HepG2 (cell line): ENCODE results near the gene EFNA3. TPM values are rescaled to one million over a fixed set of nuclear protein-coding genes. Genes with fewer than 3 reads are reported as not detected.
A peak's percentile ranks its signal among the peaks of the same experiment; 100 is the strongest.

Experiments used
- ELF3 ChIP-seq: IDR thresholded peaks from 2 replicates; pipeline ENCODE4 v1.6.1; 2016; ENCODE audit warnings: missing genetic modification reagents, missing compliant biosample characterization
- GATAD2A ChIP-seq: IDR thresholded peaks from 2 replicates; pipeline ENCODE4 v1.6.1; 2016
- HNRNPUL1 ChIP-seq: fragments of 200-400 bp; formaldehyde crosslinking; IDR thresholded peaks from 2 replicates; pipeline ENCODE4 v1.6.1; 2017; ENCODE audit warnings: low read depth, mild to moderate bottlenecking, low read length, moderate library complexity
- IKZF1 ChIP-seq: fragments of 450-650 bp; IDR thresholded peaks from 2 replicates; pipeline ENCODE4 v1.7.1; 2016
- NCOA1 ChIP-seq: sonication (generic); formaldehyde crosslinking; IDR thresholded peaks from 2 replicates; pipeline ENCODE4 v1.9.0; 2021; ENCODE audit warnings: missing genetic modification reagents
- NFKB2 ChIP-seq: sonication (generic); formaldehyde crosslinking; IDR thresholded peaks from 2 replicates; pipeline ENCODE4 v1.4.0; 2020; ENCODE audit warnings: missing genetic modification reagents, borderline replicate concordance
- RAD21 ChIP-seq: fragments of 450-650 bp; formaldehyde crosslinking; IDR thresholded peaks from 2 replicates; pipeline ENCODE4 v1.5.0; 2020; ENCODE audit warnings: mild to moderate bottlenecking
- RAD51 ChIP-seq: fragments of 450-650 bp; IDR thresholded peaks from 2 replicates; pipeline ENCODE4 v1.6.1; 2016; ENCODE audit warnings: borderline replicate concordance
- TARDBP ChIP-seq: sonication (generic); formaldehyde crosslinking; IDR thresholded peaks from 2 replicates; pipeline ENCODE4 v1.8.0; 2022; ENCODE audit warnings: mild to moderate bottlenecking, missing genetic modification reagents
- ZFP37 ChIP-seq: sonication (generic); formaldehyde crosslinking; IDR thresholded peaks from 2 replicates; pipeline ENCODE4 v1.4.0; 2020; ENCODE audit warnings: missing genetic modification reagents, borderline replicate concordance
- ZNF329 ChIP-seq: sonication (generic); formaldehyde crosslinking; IDR thresholded peaks from 2 replicates; pipeline ENCODE4 v1.9.0; 2021; ENCODE audit warnings: low read depth, mild to moderate bottlenecking, missing genetic modification reagents
- ZNF484 ChIP-seq: sonication (generic); formaldehyde crosslinking; IDR thresholded peaks from 2 replicates; pipeline ENCODE4 v1.5.1; 2020; ENCODE audit warnings: mild to moderate bottlenecking, low read depth, missing genetic modification reagents, borderline replicate concordance
- polyA plus RNA-seq, 8 experiments: library from polyadenylated mRNA; depleted of rRNA in 3 of 8; stranded (reverse) in 7 of 8; unstranded in 1 of 8; fragments of >200 nt; fragmentation: Illumina TruSeq in 4 of 8; extraction: Trizol in 4 of 8; gene quantifications; 2 replicates each; pipeline versions ENCODE4 v1.2.1 to v1.2.3, GENCODE V29; 2011 to 2016; ENCODE audit warnings: low read depth in 4 of 8, missing spikeins in 1 of 8, mixed read lengths in 1 of 8; ENCODE audit not compliant: insufficient read depth in 1 of 8
- total RNA-seq, 5 experiments: library from RNA; depleted of rRNA; stranded (reverse); fragments of >200 nt; fragmentation: Illumina TruSeq; extraction: Trizol; gene quantifications; 2 replicates each; pipeline ENCODE4 v1.2.3, GENCODE V29; 2016; ENCODE audit warnings: low read depth in 1 of 5
- TF ChIP-seq, protein P1 (sequence below): sonication (generic); formaldehyde crosslinking; IDR thresholded peaks from 2 replicates; pipeline ENCODE4 v1.5.0; 2020; ENCODE audit warnings: missing genetic modification reagents
- TF ChIP-seq, protein P2 (sequence below), 2 experiments: sonication (generic) in 1 of 2; formaldehyde crosslinking in 1 of 2; IDR thresholded peaks; 2 replicates each; pipeline versions ENCODE4 v1.4.0 to v1.6.1; 2016 to 2020; ENCODE audit warnings: borderline replicate concordance in 1 of 2, low read depth in 1 of 2, mild to moderate bottlenecking in 1 of 2, missing genetic modification reagents in 1 of 2
- TF ChIP-seq, protein P3 (sequence below): sonication (generic); formaldehyde crosslinking; IDR thresholded peaks from 2 replicates; pipeline ENCODE4 v1.5.1; 2020; ENCODE audit warnings: missing genetic modification reagents, mild to moderate bottlenecking, borderline replicate concordance
- TF ChIP-seq, protein P4 (sequence below): sonication (generic); formaldehyde crosslinking; IDR thresholded peaks from 2 replicates; pipeline ENCODE4 v1.4.0; 2020; ENCODE audit warnings: missing genetic modification reagents
- TF ChIP-seq, protein P5 (sequence below): fragments of 450-650 bp; IDR thresholded peaks from 2 replicates; pipeline ENCODE4 v1.6.1; 2017

Gene EFNA3
- total and polyA plus RNA-seq, 2 of the 13 experiments (the other 11 are each of a cell fraction or from before 2014, with no cell fraction given), result 1.0 to 5.7 TPM

DNA sequence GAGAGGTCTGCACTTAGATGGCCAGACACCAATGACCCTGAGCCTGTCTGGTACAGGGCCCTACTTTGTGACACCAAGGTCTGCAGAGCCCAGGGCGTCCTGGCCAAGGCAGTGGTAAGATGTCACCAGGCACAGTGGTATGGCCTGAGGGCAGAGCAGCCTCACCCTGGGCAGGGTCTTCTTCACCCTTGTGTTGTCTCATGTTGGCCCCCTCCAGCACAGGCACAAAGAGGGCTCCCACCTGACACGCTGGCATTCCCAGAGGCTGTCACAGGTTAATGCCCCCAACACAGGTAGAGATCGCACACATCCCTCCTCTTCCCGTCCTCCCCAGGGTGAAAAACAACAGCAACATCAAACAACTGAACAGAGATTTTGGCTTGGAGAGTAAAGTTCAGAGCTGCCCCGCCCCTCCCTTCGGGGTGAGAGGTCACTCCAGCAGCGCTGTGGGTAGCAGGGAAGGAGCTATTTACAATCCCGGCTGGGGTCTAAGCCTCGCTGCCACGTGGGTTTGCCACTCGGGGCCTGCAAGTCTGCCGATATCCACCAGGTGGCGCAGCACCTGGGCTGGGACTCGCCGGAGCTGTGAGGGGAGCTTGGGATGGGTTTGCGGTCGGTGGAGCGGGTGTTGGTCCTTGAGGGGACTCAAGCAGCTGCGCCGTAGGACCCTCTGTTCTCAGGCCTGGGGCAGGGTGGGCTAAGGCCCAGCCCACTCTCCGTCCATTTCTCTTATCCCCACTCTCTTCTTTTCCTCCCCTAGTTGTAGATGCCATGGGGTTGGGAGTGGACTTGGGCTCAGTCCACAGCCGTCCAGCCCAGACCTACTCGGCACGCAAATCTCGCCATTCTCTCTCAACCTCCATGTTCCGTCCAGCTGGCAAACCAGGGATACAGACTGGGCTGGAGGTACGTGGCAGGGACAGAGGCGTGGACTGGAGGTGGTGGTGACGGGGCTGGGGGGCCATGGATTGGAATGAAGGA, 12.7 kb downstream of the EFNA3 start (continued):
- TF ChIP-seq, protein P1, sequence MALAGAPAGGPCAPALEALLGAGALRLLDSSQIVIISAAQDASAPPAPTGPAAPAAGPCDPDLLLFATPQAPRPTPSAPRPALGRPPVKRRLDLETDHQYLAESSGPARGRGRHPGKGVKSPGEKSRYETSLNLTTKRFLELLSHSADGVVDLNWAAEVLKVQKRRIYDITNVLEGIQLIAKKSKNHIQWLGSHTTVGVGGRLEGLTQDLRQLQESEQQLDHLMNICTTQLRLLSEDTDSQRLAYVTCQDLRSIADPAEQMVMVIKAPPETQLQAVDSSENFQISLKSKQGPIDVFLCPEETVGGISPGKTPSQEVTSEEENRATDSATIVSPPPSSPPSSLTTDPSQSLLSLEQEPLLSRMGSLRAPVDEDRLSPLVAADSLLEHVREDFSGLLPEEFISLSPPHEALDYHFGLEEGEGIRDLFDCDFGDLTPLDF (CRISPR knock-in tag), result no peak
- no peak for TF ChIP-seq ZNF484 (CRISPR knock-in tag)
- TF ChIP-seq NFKB2 (CRISPR knock-in tag), result no peak
- TF ChIP-seq IKZF1, result no peak
- TF ChIP-seq, protein P2, sequence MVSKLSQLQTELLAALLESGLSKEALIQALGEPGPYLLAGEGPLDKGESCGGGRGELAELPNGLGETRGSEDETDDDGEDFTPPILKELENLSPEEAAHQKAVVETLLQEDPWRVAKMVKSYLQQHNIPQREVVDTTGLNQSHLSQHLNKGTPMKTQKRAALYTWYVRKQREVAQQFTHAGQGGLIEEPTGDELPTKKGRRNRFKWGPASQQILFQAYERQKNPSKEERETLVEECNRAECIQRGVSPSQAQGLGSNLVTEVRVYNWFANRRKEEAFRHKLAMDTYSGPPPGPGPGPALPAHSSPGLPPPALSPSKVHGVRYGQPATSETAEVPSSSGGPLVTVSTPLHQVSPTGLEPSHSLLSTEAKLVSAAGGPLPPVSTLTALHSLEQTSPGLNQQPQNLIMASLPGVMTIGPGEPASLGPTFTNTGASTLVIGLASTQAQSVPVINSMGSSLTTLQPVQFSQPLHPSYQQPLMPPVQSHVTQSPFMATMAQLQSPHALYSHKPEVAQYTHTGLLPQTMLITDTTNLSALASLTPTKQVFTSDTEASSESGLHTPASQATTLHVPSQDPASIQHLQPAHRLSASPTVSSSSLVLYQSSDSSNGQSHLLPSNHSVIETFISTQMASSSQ (IDR thresholded peaks at IDR 0.05; ENCODE audit: low read depth), result no peak
- TF ChIP-seq, protein P2 (CRISPR knock-in tag; IDR thresholded peaks at IDR 0.05; ENCODE audit: borderline replicate concordance), result no peak; the same call in 1 of the 2 replicates
- TF ChIP-seq GATAD2A, result peak; percentile 91
- TF ChIP-seq ZNF329 (CRISPR knock-in tag), result peak; percentile 84; the same call in 1 of the 2 replicates
- TF ChIP-seq, protein P3, sequence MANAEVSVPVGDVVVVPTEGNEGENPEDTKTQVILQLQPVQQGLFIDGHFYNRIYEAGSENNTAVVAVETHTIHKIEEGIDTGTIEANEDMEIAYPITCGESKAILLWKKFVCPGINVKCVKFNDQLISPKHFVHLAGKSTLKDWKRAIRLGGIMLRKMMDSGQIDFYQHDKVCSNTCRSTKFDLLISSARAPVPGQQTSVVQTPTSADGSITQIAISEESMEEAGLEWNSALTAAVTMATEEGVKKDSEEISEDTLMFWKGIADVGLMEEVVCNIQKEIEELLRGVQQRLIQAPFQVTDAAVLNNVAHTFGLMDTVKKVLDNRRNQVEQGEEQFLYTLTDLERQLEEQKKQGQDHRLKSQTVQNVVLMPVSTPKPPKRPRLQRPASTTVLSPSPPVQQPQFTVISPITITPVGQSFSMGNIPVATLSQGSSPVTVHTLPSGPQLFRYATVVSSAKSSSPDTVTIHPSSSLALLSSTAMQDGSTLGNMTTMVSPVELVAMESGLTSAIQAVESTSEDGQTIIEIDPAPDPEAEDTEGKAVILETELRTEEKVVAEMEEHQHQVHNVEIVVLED (CRISPR knock-in tag), result no peak
- TF ChIP-seq, protein P4, sequence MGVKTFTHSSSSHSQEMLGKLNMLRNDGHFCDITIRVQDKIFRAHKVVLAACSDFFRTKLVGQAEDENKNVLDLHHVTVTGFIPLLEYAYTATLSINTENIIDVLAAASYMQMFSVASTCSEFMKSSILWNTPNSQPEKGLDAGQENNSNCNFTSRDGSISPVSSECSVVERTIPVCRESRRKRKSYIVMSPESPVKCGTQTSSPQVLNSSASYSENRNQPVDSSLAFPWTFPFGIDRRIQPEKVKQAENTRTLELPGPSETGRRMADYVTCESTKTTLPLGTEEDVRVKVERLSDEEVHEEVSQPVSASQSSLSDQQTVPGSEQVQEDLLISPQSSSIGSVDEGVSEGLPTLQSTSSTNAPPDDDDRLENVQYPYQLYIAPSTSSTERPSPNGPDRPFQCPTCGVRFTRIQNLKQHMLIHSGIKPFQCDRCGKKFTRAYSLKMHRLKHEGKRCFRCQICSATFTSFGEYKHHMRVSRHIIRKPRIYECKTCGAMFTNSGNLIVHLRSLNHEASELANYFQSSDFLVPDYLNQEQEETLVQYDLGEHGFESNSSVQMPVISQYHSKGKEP (CRISPR knock-in tag), result no peak
- TF ChIP-seq HNRNPUL1, result no peak
- TF ChIP-seq NCOA1, result 0 out of 2 replicates have a peak, but pooled peaks have one; percentile 68
- no peak for TF ChIP-seq RAD51
- TF ChIP-seq ELF3, result peak; percentile 73; the same call in 1 of the 2 replicates
- TF ChIP-seq RAD21 (CRISPR knock-in tag), result peak; percentile 95
- TF ChIP-seq, protein P5, sequence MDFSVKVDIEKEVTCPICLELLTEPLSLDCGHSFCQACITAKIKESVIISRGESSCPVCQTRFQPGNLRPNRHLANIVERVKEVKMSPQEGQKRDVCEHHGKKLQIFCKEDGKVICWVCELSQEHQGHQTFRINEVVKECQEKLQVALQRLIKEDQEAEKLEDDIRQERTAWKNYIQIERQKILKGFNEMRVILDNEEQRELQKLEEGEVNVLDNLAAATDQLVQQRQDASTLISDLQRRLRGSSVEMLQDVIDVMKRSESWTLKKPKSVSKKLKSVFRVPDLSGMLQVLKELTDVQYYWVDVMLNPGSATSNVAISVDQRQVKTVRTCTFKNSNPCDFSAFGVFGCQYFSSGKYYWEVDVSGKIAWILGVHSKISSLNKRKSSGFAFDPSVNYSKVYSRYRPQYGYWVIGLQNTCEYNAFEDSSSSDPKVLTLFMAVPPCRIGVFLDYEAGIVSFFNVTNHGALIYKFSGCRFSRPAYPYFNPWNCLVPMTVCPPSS, result no peak
- peak; percentile 81; the same call in 1 of the 2 replicates for TF ChIP-seq TARDBP (CRISPR knock-in tag)
- no peak for TF ChIP-seq ZFP37 (CRISPR knock-in tag)
